HG03060 (cell line): ENCODE measurements around the gene SEC22A.
"Not testable (repeated sequence)": the region's sequence is repeated elsewhere in the genome, so short reads cannot be mapped to it uniquely, and the experiment has no call there.

Source experiments
- ATAC-seq: cut with Tn5 transposase; IDR thresholded peaks from one replicate; pipeline ENCODE4 v1.9.1; 2021; ENCODE audit warnings: low read depth, moderate number of reproducible peaks; ENCODE audit not compliant: unreplicated experiment

The SEC22A gene

GRCh38 chr3:123169930-123170329 lies 31.8 kb upstream of the SEC22A start:
- ATAC-seq = no peak

GRCh38 chr3:123180791-123181190 lies 21.0 kb upstream of the SEC22A start:
- ATAC-seq = no peak

- ATAC-seq = no peak
These were observed 15.0 kb upstream of the SEC22A start for GRCh38 chr3:123186695-123187094.

- ATAC-seq = no peak
These were observed 13.7 kb upstream of the SEC22A start for GRCh38 chr3:123188058-123188457.

GRCh38 chr3:123193448-123194101 lies 8.2 kb upstream of the SEC22A start:
- no peak for ATAC-seq

GRCh38 chr3:123194552-123194951 lies 7.2 kb upstream of the SEC22A start:
- ATAC-seq = no peak

- no peak for ATAC-seq
These were observed 3.4 kb upstream of the SEC22A start for GRCh38 chr3:123198372-123198771.

- no peak for ATAC-seq
These were observed 553 bp upstream of the SEC22A start for GRCh38 chr3:123201223-123201556.

GRCh38 chr3:123202451-123202850 lies 708 bp downstream of the SEC22A start:
- ATAC-seq = no peak

- ATAC-seq = no peak
These were observed 17.2 kb downstream of the SEC22A start for GRCh38 chr3:123218990-123219389.

- not testable (repeated sequence) for ATAC-seq
These were observed 19.6 kb downstream of the SEC22A start for GRCh38 chr3:123221369-123221768.

GRCh38 chr3:123225016-123225415 lies 23.3 kb downstream of the SEC22A start:
- ATAC-seq = no peak

- no peak for ATAC-seq
These were observed 24.8 kb downstream of the SEC22A start for GRCh38 chr3:123226549-123226948.

GRCh38 chr3:123229145-123229544 lies 27.4 kb downstream of the SEC22A start:
- ATAC-seq = no peak

- no peak for ATAC-seq
These were observed 35.2 kb downstream of the SEC22A start for GRCh38 chr3:123236902-123237301.

- not testable (repeated sequence) for ATAC-seq
These were observed 37.4 kb downstream of the SEC22A start for GRCh38 chr3:123239186-123239585.

- ATAC-seq = no peak
These were observed 38.0 kb downstream of the SEC22A start for GRCh38 chr3:123239756-123240155.

GRCh38 chr3:123244128-123244527 lies 42.4 kb downstream of the SEC22A start:
- no peak for ATAC-seq

GRCh38 chr3:123246866-123247265 lies 45.1 kb downstream of the SEC22A start:
- no peak for ATAC-seq

- no peak for ATAC-seq
These were observed 54.5 kb downstream of the SEC22A start for GRCh38 chr3:123256256-123256655.

- ATAC-seq = no peak
These were observed 56.6 kb downstream of the SEC22A start for GRCh38 chr3:123258359-123258758.

GRCh38 chr3:123258811-123259420 lies 57.2 kb downstream of the SEC22A start:
- no peak for ATAC-seq

GRCh38 chr3:123261666-123262065 lies 59.9 kb downstream of the SEC22A start:
- ATAC-seq = no peak
